ENCODE results near the gene GJA9. TPM values are rescaled to one million over a fixed set of nuclear protein-coding genes. Genes with fewer than 3 reads are reported as not detected.

The GJA9 gene
- total RNA-seq (2021), result not detected in 3 replicates
- not detected for Bru-seq, nascent RNA
- long read RNA-seq, experiment 1, result 0 reads
- long read RNA-seq, experiment 2, result 0 reads
- long read RNA-seq, experiment 3, result 0 reads

- Mint-ChIP-seq H3K4me1 (peaks cover 2% of the 10 kb centered on the region; the same call in 1 of the 2 replicates), H3K9me3 (no peaks in the 10 kb centered on the region), H3K36me3 (no peaks in the 10 kb centered on the region), H3K27ac (no peak within 1 kb of the TSS), H3K27me3 (ENCODE audit: low read depth) (no peaks in the 10 kb centered on the region), H3K4me3 (no peak within 1 kb of the TSS)
- no peak for DNase-seq (ENCODE audit: low spot score)
- ChIA-PET POLR2A (no interaction called here), CTCF (interaction anchor here (1.4 kb wide), 1 partner anchor 83 kb away, joined by 3 read pairs; no protein-coding TSS in a partner anchor)
- TF ChIP-seq CBFB (CRISPR knock-in tag; IDR thresholded peaks at IDR 0.05; ENCODE audit: low read depth) (no peak), SMAD3 (CRISPR knock-in tag; IDR thresholded peaks at IDR 0.05; ENCODE audit: borderline replicate concordance) (no peak), MXD4 (CRISPR knock-in tag; IDR thresholded peaks at IDR 0.05; ENCODE audit: borderline replicate concordance) (no peak), CREM (CRISPR knock-in tag; IDR thresholded peaks at IDR 0.05) (no peak), ZNF423 (CRISPR knock-in tag; IDR thresholded peaks at IDR 0.05) (no peak), GTF2I (CRISPR knock-in tag; conservative IDR thresholded peaks at IDR 0.05) (no peak), E2F5 (CRISPR knock-in tag; IDR thresholded peaks at IDR 0.05) (no peak), NFE2L1 (CRISPR knock-in tag; IDR thresholded peaks at IDR 0.05) (no peak), FOXP4 (CRISPR knock-in tag; IDR thresholded peaks at IDR 0.05) (no peak), ZNF138 (CRISPR knock-in tag; conservative IDR thresholded peaks at IDR 0.05) (no peak), ESRRA (CRISPR knock-in tag; IDR thresholded peaks at IDR 0.05; ENCODE audit: borderline replicate concordance) (no peak), ZSCAN18 (CRISPR knock-in tag; IDR thresholded peaks at IDR 0.05) (no peak), SOX15 (CRISPR knock-in tag; IDR thresholded peaks at IDR 0.05) (no peak), PREB (CRISPR knock-in tag; IDR thresholded peaks at IDR 0.05; ENCODE audit: borderline replicate concordance) (no peak), GRHL2 (CRISPR knock-in tag; IDR thresholded peaks at IDR 0.05; ENCODE audit: insufficient replicate concordance, severe bottlenecking) (no peak), MYBL2 (CRISPR knock-in tag; IDR thresholded peaks at IDR 0.05) (no peak), HMGA2 (CRISPR knock-in tag; IDR thresholded peaks at IDR 0.05) (no peak), TCF7 (CRISPR knock-in tag; IDR thresholded peaks at IDR 0.05; ENCODE audit: low read depth) (no peak), USF1 (CRISPR knock-in tag; IDR thresholded peaks at IDR 0.05) (no peak), ATF6 (CRISPR knock-in tag; IDR thresholded peaks at IDR 0.05) (no peak)
- ATAC-seq, result no peak
These were observed at the start of gene GJA9 for GRCh38 chr1:38881487-38881886. TSS of gene GJA9 (minus strand) at chr1:38881587. CDS start at chr1:38876098, 5,489 bp downstream.
